Dendritic cell treated with granulocyte-macrophage colony-stimulating factor and Interleukin-4, amounts not matched to agents 40 ng/mL and 50 ng/mL, for 4 days (primary cell): ENCODE results near the gene TYW1.
"Not testable (repeated sequence)": the region's sequence is repeated elsewhere in the genome, so short reads cannot be mapped to it uniquely, and the experiment has no call there.

Source experiments
- H3K27ac Mint-ChIP-seq: one replicate; pipeline ENCODE4 v1.8.0; 2022; ENCODE audit warnings: mild to moderate bottlenecking, mixed read lengths
- H3K27me3 Mint-ChIP-seq: one replicate; pipeline ENCODE4 v1.8.0; 2022; ENCODE audit warnings: mild to moderate bottlenecking, mixed read lengths
- H3K36me3 Mint-ChIP-seq: one replicate; pipeline ENCODE4 v1.8.0; 2022; ENCODE audit warnings: low read depth, mixed read lengths
- H3K4me1 Mint-ChIP-seq: one replicate; pipeline ENCODE4 v1.8.0; 2022; ENCODE audit warnings: low read depth, mixed read lengths
- H3K4me3 Mint-ChIP-seq: one replicate; pipeline ENCODE4 v1.8.0; 2022; ENCODE audit warnings: mild to moderate bottlenecking, moderate library complexity, mixed read lengths
- H3K9me3 Mint-ChIP-seq: one replicate; pipeline ENCODE4 v1.8.0; 2022; ENCODE audit warnings: mixed read lengths
- intact Hi-C: fragments of 100-400 bp; cut with micrococcal nuclease; formaldehyde crosslinking; loops from one replicate; pipeline ENCODE4 v1.15.0; 2022

The TYW1 gene

DNA sequence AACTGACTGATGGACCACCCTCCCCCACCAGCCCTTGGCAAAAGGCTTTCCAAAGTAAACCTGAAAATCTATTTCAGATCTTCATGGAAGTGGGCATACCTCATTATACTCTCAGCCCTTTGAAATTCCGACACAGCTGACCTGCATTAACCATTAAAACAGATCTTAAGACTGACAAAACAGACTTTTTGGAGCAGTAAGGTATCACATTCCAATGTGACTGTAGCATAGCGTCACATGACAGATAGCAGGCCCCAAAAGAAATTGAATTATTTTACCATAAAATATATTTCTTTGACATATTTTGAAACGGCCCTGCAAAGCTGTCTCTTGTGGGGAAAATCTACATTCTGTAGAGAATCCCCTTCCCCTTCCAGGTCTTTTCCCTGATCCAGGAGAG, 269.4 kb downstream of the TYW1 start:
- H3K27ac Mint-ChIP-seq, H3K9me3 Mint-ChIP-seq, H3K27me3 Mint-ChIP-seq, intact Hi-C loops, H3K4me1 Mint-ChIP-seq, H3K4me3 Mint-ChIP-seq, H3K36me3 Mint-ChIP-seq: not testable (repeated sequence)

DNA sequence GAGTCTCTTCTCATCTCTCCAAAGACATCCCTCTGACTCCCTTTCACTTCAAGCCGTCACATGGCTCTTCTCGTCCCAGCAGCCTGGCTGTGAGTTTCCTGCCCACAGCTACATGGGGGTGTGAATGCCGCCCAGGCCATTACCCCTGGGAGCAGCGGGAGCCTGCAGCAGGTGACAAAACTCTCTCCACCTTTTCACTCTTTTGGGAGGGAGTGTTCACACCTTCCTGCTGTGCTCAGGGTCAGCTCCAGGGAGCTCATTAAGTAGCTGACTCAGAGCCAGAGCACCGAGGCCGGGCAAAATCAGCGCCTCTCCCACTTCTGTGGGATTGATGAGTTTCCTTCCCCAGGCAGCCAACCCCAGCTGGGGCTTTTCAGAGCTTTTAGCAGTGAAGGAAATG, 271.3 kb downstream of the TYW1 start:
- no peaks in the 10 kb centered on the region for H3K9me3 Mint-ChIP-seq
- H3K36me3 Mint-ChIP-seq: no peaks in the 10 kb centered on the region
- H3K27me3 Mint-ChIP-seq: no peaks in the 10 kb centered on the region
- intact Hi-C loops: no loop called here
- H3K4me1 Mint-ChIP-seq: no peaks in the 10 kb centered on the region
- no peak overlapping the region for H3K27ac Mint-ChIP-seq
- H3K4me3 Mint-ChIP-seq: no peak overlapping the region

DNA sequence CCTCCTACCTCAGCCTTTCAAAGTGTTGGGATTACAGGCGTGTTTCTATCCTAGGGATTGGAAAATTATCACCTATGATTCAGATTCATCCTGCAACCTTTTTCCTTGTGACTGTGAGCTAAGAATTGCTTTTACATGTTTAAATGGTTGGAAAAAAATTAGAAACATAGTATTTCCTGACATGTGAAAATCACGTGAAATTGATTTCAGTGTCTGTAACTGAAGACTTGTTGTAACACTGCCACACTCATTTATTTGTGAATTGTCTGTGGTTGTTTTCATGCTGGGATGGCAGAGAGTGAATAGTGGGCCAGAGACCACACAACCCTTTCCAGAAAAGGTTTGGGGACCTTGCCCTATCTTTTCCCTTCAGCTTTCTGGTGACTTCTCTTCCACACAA, 273.3 kb downstream of the TYW1 start:
- H3K36me3 Mint-ChIP-seq, H3K27me3 Mint-ChIP-seq, H3K4me1 Mint-ChIP-seq, H3K4me3 Mint-ChIP-seq, H3K27ac Mint-ChIP-seq, intact Hi-C loops, H3K9me3 Mint-ChIP-seq: not testable (repeated sequence)
